GM10266 (cell line): ENCODE data around the gene SLC46A1.
A peak's percentile ranks its signal among the peaks of the same experiment; 100 is the strongest.

Experiments used
- DNase-seq: peaks from one replicate; pipeline ENCODE4 v3.0.0; 2012; ENCODE audit errors: extremely low spot score
- TF ChIP-seq, protein P1 (sequence below): IDR thresholded peaks from 2 replicates; pipeline ENCODE4 v1.5.1; 2012; ENCODE audit warnings: mild to moderate bottlenecking, low read depth; ENCODE audit not compliant: control insufficient read depth, insufficient read depth; ENCODE audit errors: missing control alignments

The SLC46A1 gene

GRCh38 chr17:28390141-28390540 lies 15.9 kb downstream of the SLC46A1 start:
- TF ChIP-seq, protein P1, sequence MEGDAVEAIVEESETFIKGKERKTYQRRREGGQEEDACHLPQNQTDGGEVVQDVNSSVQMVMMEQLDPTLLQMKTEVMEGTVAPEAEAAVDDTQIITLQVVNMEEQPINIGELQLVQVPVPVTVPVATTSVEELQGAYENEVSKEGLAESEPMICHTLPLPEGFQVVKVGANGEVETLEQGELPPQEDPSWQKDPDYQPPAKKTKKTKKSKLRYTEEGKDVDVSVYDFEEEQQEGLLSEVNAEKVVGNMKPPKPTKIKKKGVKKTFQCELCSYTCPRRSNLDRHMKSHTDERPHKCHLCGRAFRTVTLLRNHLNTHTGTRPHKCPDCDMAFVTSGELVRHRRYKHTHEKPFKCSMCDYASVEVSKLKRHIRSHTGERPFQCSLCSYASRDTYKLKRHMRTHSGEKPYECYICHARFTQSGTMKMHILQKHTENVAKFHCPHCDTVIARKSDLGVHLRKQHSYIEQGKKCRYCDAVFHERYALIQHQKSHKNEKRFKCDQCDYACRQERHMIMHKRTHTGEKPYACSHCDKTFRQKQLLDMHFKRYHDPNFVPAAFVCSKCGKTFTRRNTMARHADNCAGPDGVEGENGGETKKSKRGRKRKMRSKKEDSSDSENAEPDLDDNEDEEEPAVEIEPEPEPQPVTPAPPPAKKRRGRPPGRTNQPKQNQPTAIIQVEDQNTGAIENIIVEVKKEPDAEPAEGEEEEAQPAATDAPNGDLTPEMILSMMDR: no peak
- no peak for DNase-seq

DNA sequence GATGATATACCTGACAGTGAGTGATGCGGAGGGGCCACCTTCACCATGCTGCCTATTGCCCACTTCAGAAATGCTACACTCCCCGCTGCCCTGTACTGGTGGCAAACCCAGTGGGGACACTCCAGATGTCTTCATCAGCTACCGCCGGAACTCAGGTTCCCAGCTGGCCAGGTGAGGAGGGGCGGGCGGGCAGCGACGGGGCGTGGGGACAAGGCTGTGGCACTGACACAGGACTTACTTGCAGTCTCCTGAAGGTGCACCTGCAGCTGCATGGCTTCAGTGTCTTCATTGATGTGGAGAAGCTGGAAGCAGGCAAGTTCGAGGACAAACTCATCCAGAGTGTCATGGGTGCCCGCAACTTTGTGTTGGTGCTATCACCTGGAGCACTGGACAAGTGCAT lies 17.9 kb downstream of the SLC46A1 start:
- TF ChIP-seq, protein P1: no peak
- no peak for DNase-seq

GRCh38 chr17:28386391-28386790 lies 19.6 kb downstream of the SLC46A1 start:
- no peak for DNase-seq
- TF ChIP-seq, protein P1: no peak

DNA sequence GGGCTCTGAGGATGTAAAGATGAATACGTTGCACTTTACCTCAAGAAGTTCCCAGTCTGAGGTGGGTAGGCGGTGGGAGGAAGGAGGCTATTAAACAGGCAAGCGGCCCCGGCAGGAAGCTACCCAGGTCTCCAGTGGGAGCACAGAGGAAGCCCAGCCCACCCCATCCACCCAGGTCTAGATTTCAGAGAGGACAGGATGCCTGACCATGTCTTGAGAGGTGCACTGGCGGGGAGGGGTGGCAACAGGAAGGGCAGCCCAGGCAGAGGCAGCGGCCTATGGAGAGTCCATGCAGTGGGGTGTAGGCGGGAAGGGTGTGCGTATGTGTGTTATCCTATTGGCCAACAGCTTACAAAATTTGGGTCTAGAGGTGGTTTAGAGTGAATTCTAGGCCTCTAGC lies 20.6 kb downstream of the SLC46A1 start:
- DNase-seq: no peak
- TF ChIP-seq, protein P1: no peak

DNA sequence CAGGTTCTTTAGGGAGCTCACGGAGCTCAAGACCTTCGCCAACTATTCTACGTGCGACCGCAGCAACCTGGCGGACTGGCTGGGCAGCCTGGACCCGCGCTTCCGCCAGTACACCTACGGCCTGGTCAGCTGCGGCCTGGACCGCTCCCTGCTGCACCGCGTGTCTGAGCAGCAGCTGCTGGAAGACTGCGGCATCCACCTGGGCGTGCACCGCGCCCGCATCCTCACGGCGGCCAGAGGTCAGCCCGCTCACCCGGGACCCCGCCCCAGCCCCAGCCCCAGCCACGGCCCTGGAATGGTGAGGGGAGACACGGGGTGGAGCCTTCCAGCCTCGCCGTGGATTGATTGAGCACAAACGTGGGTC lies 21.0 kb downstream of the SLC46A1 start:
- TF ChIP-seq, protein P1: no peak
- DNase-seq: no peak

- TF ChIP-seq, protein P1: no peak
- peak; percentile 83 for DNase-seq
These were observed 21.6 kb downstream of the SLC46A1 start for GRCh38 chr17:28384281-28385036.

GRCh38 chr17:28381141-28381825 lies 24.7 kb downstream of the SLC46A1 start:
- no peak for DNase-seq
- TF ChIP-seq, protein P1: peak; percentile 49
